K562 (cell line): ENCODE data around the gene UBE2L3. TPM values are rescaled to one million over a fixed set of nuclear protein-coding genes. Genes with fewer than 3 reads are reported as not detected.

Experiments used
- microRNA counts: library from miRNA; unstranded; fragments of <30 nt; microRNA quantifications from one replicate; lab custom pipeline; 2016
- microRNA-seq: library from miRNA; unstranded; fragments of <30 nt; microRNA quantifications from one replicate; pipeline ENCODE4, GENCODE V29; 2018; ENCODE audit warnings: borderline microRNAs expressed
- polyA plus RNA-seq, 8 experiments: library from polyadenylated mRNA; depleted of rRNA in 4 of 8; stranded (reverse) in 5 of 8; unstranded in 3 of 8; fragments of >200 nt; fragmentation: Nextera tagmentation in 2 of 8; fragmentation: Illumina TruSeq in 1 of 8; extraction: Ambion mirVana in 2 of 8; extraction: Trizol in 1 of 8; gene quantifications; 2 replicates each; pipeline versions ENCODE4 v1.2.1 to v1.2.3, GENCODE V29; 2011 to 2014; ENCODE audit warnings: inconsistent platforms in 1 of 8, missing spikeins in 1 of 8
- small RNA-seq: library from RNA; depleted of rRNA; stranded (forward); fragments of <200 nt; gene quantifications from one replicate; pipeline ENCODE3, GENCODE V24; 2014
- total RNA-seq, 7 experiments: library from RNA; depleted of rRNA in 6 of 7; stranded (reverse); fragments of >200 nt in 6 of 7; fragmentation: Illumina TruSeq in 2 of 7; extraction: Trizol in 2 of 7; gene quantifications; 2 replicates each; pipeline versions ENCODE4 v1.2.1 to v1.2.3, GENCODE V29; 2011 to 2021; ENCODE audit warnings: low replicate concordance in 1 of 7

UBE2L3 gene
- total and polyA plus RNA-seq, 9 of the 15 experiments (the other 6 are each of a cell fraction or from before 2014, with no cell fraction given), result 215 to 625 (median 285) TPM

MicroRNAs encoded within 50 kb of the gene (microRNA counts, 767-probe panel; counts per million panel counts)
- microRNA hsa-miR-130b-3p (lab: Ali Mortazavi, UCI) (5,848 counts per million, percentile 94 among the panel's probes with 10 or more counts), microRNA hsa-miR-301b (lab: Ali Mortazavi, UCI) (4,261 counts per million, percentile 83 among the panel's probes with 10 or more counts)

Small RNA genes within 50 kb of the gene (microRNA-seq; reads per million reads assigned to microRNA genes)
- gene MIR130B (26,738 reads per million, percentile 99 among the genes with 10 or more reads in this experiment), gene MIR301B (371 reads per million, percentile 88 among the genes with 10 or more reads in this experiment)

Small RNA genes within 50 kb of the gene (small RNA-seq; reads per million reads assigned to genes)
- gene MIR301B (421 reads per million, percentile 99 among the genes with 10 or more reads in this experiment), gene RF00492 (not detected), gene RN7SKP221 (not detected)

Other genes with a start within 250 kb of the UBE2L3 start
Only the 7 nearest of the 9 such genes appear.
- 68.3 and 85.5 TPM in 2 replicates for gene HIC2, start 150.3 kb upstream of the UBE2L3 start, total RNA-seq (2014; rRNA removed)
- gene HIC2, start 150.3 kb upstream of the UBE2L3 start, total RNA-seq (2014; rRNA removed; fragmentation: Illumina TruSeq; extraction: Trizol), result 25.5 and 25.6 TPM in 2 replicates
- 51.0 and 51.9 TPM in 2 replicates for gene HIC2, start 150.3 kb upstream of the UBE2L3 start, total RNA-seq (2015; rRNA removed; fragmentation: Illumina TruSeq; extraction: Trizol)
- 104 and 117 TPM in 2 replicates for gene HIC2, start 150.3 kb upstream of the UBE2L3 start, total RNA-seq (2021)
- 19.7 and 20.7 TPM in 2 replicates for gene HIC2, start 150.3 kb upstream of the UBE2L3 start, polyA plus RNA-seq (2011; rRNA removed)
- 35.5 and 50.6 TPM in 2 replicates for gene HIC2, start 150.3 kb upstream of the UBE2L3 start, polyA plus RNA-seq (2014; fragmentation: Illumina TruSeq; extraction: Trizol)
- 1 to 10 TPM; 1.7 to 2.6 TPM for gene HIC2, start 150.3 kb upstream of the UBE2L3 start, polyA plus RNA-seq (2014; fragmentation: Nextera tagmentation; extraction: Ambion mirVana)
- 40.8 and 41.4 TPM in 2 replicates for gene HIC2, start 150.3 kb upstream of the UBE2L3 start, polyA plus RNA-seq (2014; rRNA removed)
- gene TMEM191C, start 100.3 kb upstream of the UBE2L3 start, total RNA-seq (2014; rRNA removed), result 3.4 and 4.6 TPM in 2 replicates
- gene TMEM191C, start 100.3 kb upstream of the UBE2L3 start, total RNA-seq (2014; rRNA removed; fragmentation: Illumina TruSeq; extraction: Trizol), result 0.41 and 0.84 TPM in 2 replicates
- gene TMEM191C, start 100.3 kb upstream of the UBE2L3 start, total RNA-seq (2015; rRNA removed; fragmentation: Illumina TruSeq; extraction: Trizol), result 1.1 and 1.6 TPM in 2 replicates
- 5.8 and 7.1 TPM in 2 replicates for gene TMEM191C, start 100.3 kb upstream of the UBE2L3 start, total RNA-seq (2021)
- gene TMEM191C, start 100.3 kb upstream of the UBE2L3 start, polyA plus RNA-seq (2011; rRNA removed), result 2.1 and 3.1 TPM in 2 replicates
- 0.82 and 1.1 TPM in 2 replicates for gene TMEM191C, start 100.3 kb upstream of the UBE2L3 start, polyA plus RNA-seq (2014; fragmentation: Illumina TruSeq; extraction: Trizol)
- gene TMEM191C, start 100.3 kb upstream of the UBE2L3 start, polyA plus RNA-seq (2014; fragmentation: Nextera tagmentation; extraction: Ambion mirVana), result under 1 TPM; 0.15 to 0.28 TPM
- gene TMEM191C, start 100.3 kb upstream of the UBE2L3 start, polyA plus RNA-seq (2014; rRNA removed), result 4.0 and 6.5 TPM in 2 replicates
- gene RIMBP3C, start 16.3 kb upstream of the UBE2L3 start, total RNA-seq (2014; rRNA removed), result 0.65 and 0.77 TPM in 2 replicates
- 0.06 and 0.15 TPM in 2 replicates for gene RIMBP3C, start 16.3 kb upstream of the UBE2L3 start, total RNA-seq (2014; rRNA removed; fragmentation: Illumina TruSeq; extraction: Trizol)
- 0.25 and 0.34 TPM in 2 replicates for gene RIMBP3C, start 16.3 kb upstream of the UBE2L3 start, total RNA-seq (2015; rRNA removed; fragmentation: Illumina TruSeq; extraction: Trizol)
- gene RIMBP3C, start 16.3 kb upstream of the UBE2L3 start, total RNA-seq (2021), result 0.89 and 0.98 TPM in 2 replicates
- 0.13 and 0.19 TPM in 2 replicates for gene RIMBP3C, start 16.3 kb upstream of the UBE2L3 start, polyA plus RNA-seq (2011; rRNA removed)
- 0.09 and 0.26 TPM in 2 replicates for gene RIMBP3C, start 16.3 kb upstream of the UBE2L3 start, polyA plus RNA-seq (2014; fragmentation: Illumina TruSeq; extraction: Trizol)
- not detected for gene RIMBP3C, start 16.3 kb upstream of the UBE2L3 start, polyA plus RNA-seq (2014; fragmentation: Nextera tagmentation; extraction: Ambion mirVana)
- 0.17 TPM in 1 of 2 replicates, not detected in the other for gene RIMBP3C, start 16.3 kb upstream of the UBE2L3 start, polyA plus RNA-seq (2014; rRNA removed)
- gene YDJC, start 62.3 kb downstream of the UBE2L3 start, total RNA-seq (2014; rRNA removed), result 871 and 1,007 TPM in 2 replicates
- gene YDJC, start 62.3 kb downstream of the UBE2L3 start, total RNA-seq (2014; rRNA removed; fragmentation: Illumina TruSeq; extraction: Trizol), result 69.0 and 87.5 TPM in 2 replicates
- gene YDJC, start 62.3 kb downstream of the UBE2L3 start, total RNA-seq (2015; rRNA removed; fragmentation: Illumina TruSeq; extraction: Trizol), result 164 and 196 TPM in 2 replicates
- 626 and 641 TPM in 2 replicates for gene YDJC, start 62.3 kb downstream of the UBE2L3 start, total RNA-seq (2021)
- gene YDJC, start 62.3 kb downstream of the UBE2L3 start, polyA plus RNA-seq (2011; rRNA removed), result 203 and 277 TPM in 2 replicates
- 106 and 159 TPM in 2 replicates for gene YDJC, start 62.3 kb downstream of the UBE2L3 start, polyA plus RNA-seq (2014; fragmentation: Illumina TruSeq; extraction: Trizol)
- gene YDJC, start 62.3 kb downstream of the UBE2L3 start, polyA plus RNA-seq (2014; fragmentation: Nextera tagmentation; extraction: Ambion mirVana), result 10 to 100 TPM; 13.5 to 23.5 TPM
- 707 and 732 TPM in 2 replicates for gene YDJC, start 62.3 kb downstream of the UBE2L3 start, polyA plus RNA-seq (2014; rRNA removed)
- gene CCDC116, start 65.0 kb downstream of the UBE2L3 start, total RNA-seq (2014; rRNA removed), result 9.3 and 13.6 TPM in 2 replicates
- gene CCDC116, start 65.0 kb downstream of the UBE2L3 start, total RNA-seq (2014; rRNA removed; fragmentation: Illumina TruSeq; extraction: Trizol), result 2.1 and 2.8 TPM in 2 replicates
- gene CCDC116, start 65.0 kb downstream of the UBE2L3 start, total RNA-seq (2015; rRNA removed; fragmentation: Illumina TruSeq; extraction: Trizol), result 4.7 and 5.2 TPM in 2 replicates
- gene CCDC116, start 65.0 kb downstream of the UBE2L3 start, total RNA-seq (2021), result 11.3 and 15.6 TPM in 2 replicates
- gene CCDC116, start 65.0 kb downstream of the UBE2L3 start, polyA plus RNA-seq (2011; rRNA removed), result 1.6 and 2.1 TPM in 2 replicates
- gene CCDC116, start 65.0 kb downstream of the UBE2L3 start, polyA plus RNA-seq (2014; fragmentation: Illumina TruSeq; extraction: Trizol), result 6.3 and 8.9 TPM in 2 replicates
- 1 to 10 TPM; 1.6 to 2.3 TPM for gene CCDC116, start 65.0 kb downstream of the UBE2L3 start, polyA plus RNA-seq (2014; fragmentation: Nextera tagmentation; extraction: Ambion mirVana)
- 7.1 and 8.6 TPM in 2 replicates for gene CCDC116, start 65.0 kb downstream of the UBE2L3 start, polyA plus RNA-seq (2014; rRNA removed)
- gene SDF2L1, start 74.6 kb downstream of the UBE2L3 start, total RNA-seq (2014; rRNA removed), result 894 and 989 TPM in 2 replicates
- 41.9 and 82.9 TPM in 2 replicates for gene SDF2L1, start 74.6 kb downstream of the UBE2L3 start, total RNA-seq (2014; rRNA removed; fragmentation: Illumina TruSeq; extraction: Trizol)
- 135 and 153 TPM in 2 replicates for gene SDF2L1, start 74.6 kb downstream of the UBE2L3 start, total RNA-seq (2015; rRNA removed; fragmentation: Illumina TruSeq; extraction: Trizol)
- gene SDF2L1, start 74.6 kb downstream of the UBE2L3 start, total RNA-seq (2021), result 551 and 557 TPM in 2 replicates
- 124 and 218 TPM in 2 replicates for gene SDF2L1, start 74.6 kb downstream of the UBE2L3 start, polyA plus RNA-seq (2011; rRNA removed)
- 33.8 and 82.2 TPM in 2 replicates for gene SDF2L1, start 74.6 kb downstream of the UBE2L3 start, polyA plus RNA-seq (2014; fragmentation: Illumina TruSeq; extraction: Trizol)
- 10 to 100 TPM; 15.1 to 34.8 TPM for gene SDF2L1, start 74.6 kb downstream of the UBE2L3 start, polyA plus RNA-seq (2014; fragmentation: Nextera tagmentation; extraction: Ambion mirVana)
- 666 and 827 TPM in 2 replicates for gene SDF2L1, start 74.6 kb downstream of the UBE2L3 start, polyA plus RNA-seq (2014; rRNA removed)
- 174 and 195 TPM in 2 replicates for gene PPIL2, start 98.3 kb downstream of the UBE2L3 start, total RNA-seq (2014; rRNA removed)
- gene PPIL2, start 98.3 kb downstream of the UBE2L3 start, total RNA-seq (2014; rRNA removed; fragmentation: Illumina TruSeq; extraction: Trizol), result 104 and 115 TPM in 2 replicates
- 170 and 172 TPM in 2 replicates for gene PPIL2, start 98.3 kb downstream of the UBE2L3 start, total RNA-seq (2015; rRNA removed; fragmentation: Illumina TruSeq; extraction: Trizol)
- 251 and 267 TPM in 2 replicates for gene PPIL2, start 98.3 kb downstream of the UBE2L3 start, total RNA-seq (2021)
- gene PPIL2, start 98.3 kb downstream of the UBE2L3 start, polyA plus RNA-seq (2011; rRNA removed), result 193 and 247 TPM in 2 replicates
- 250 and 261 TPM in 2 replicates for gene PPIL2, start 98.3 kb downstream of the UBE2L3 start, polyA plus RNA-seq (2014; fragmentation: Illumina TruSeq; extraction: Trizol)
- gene PPIL2, start 98.3 kb downstream of the UBE2L3 start, polyA plus RNA-seq (2014; fragmentation: Nextera tagmentation; extraction: Ambion mirVana), result 10 to 100 TPM; 13.2 to 28.8 TPM
- 268 and 298 TPM in 2 replicates for gene PPIL2, start 98.3 kb downstream of the UBE2L3 start, polyA plus RNA-seq (2014; rRNA removed)